Mucosa of rectum (tissue), 2 donors: ENCODE data around the gene NDUFA13.
A peak's percentile ranks its signal among the peaks of the same experiment; 100 is the strongest.

Source experiments
- H3K27ac ChIP-seq, 2 donors: one replicate each; pipeline ENCODE4 v1.7.0; 2013; ENCODE audit warnings: inconsistent platforms in 2 of 2, low read depth in 2 of 2, low read length in 2 of 2
- H3K27me3 ChIP-seq, 2 donors: one replicate each; pipeline ENCODE4 v1.7.0; 2013; ENCODE audit warnings: low read length in 2 of 2; ENCODE audit not compliant: control insufficient read depth in 2 of 2, insufficient read depth in 2 of 2
- H3K36me3 ChIP-seq, 2 donors: one replicate each; pipeline ENCODE4 v1.7.0; 2013; ENCODE audit warnings: low read length in 2 of 2; ENCODE audit not compliant: control insufficient read depth in 2 of 2, insufficient read depth in 2 of 2
- H3K4me1 ChIP-seq, 2 donors: one replicate each; pipeline ENCODE4 v1.7.0; 2013; ENCODE audit warnings: low read length in 2 of 2, mild to moderate bottlenecking in 1 of 2; ENCODE audit not compliant: control insufficient read depth in 2 of 2, insufficient read depth in 2 of 2
- H3K4me3 ChIP-seq, 2 donors: one replicate each; pipeline ENCODE4 v1.7.0; 2013; ENCODE audit warnings: low read length in 2 of 2
- H3K9ac ChIP-seq, 2 donors: one replicate each; pipeline ENCODE4 v1.7.0; 2013; ENCODE audit warnings: low read length in 2 of 2, low read depth in 1 of 2, mild to moderate bottlenecking in 1 of 2
- H3K9me3 ChIP-seq, 2 donors: one replicate each; pipeline ENCODE4 v1.7.0; 2013; ENCODE audit warnings: low read length in 2 of 2; ENCODE audit not compliant: control insufficient read depth in 2 of 2
- donor health status: healthy.
- donor health status: Normal muscosa, but diverticular disease.

Gene NDUFA13

GRCh38 chr19:19540064-19540714 is 24.2 kb downstream of the NDUFA13 start:
- peak overlapping the region; percentile 16 to 44 for H3K4me3 ChIP-seq
- peaks cover 13 to 18% of the 10 kb centered on the region in 2 donors for H3K27me3 ChIP-seq

GRCh38 chr19:19540715-19541515 is 24.9 kb downstream of the NDUFA13 start:
- Histone ChIP-seq H3K27me3 (peaks cover 13 to 18% of the 10 kb centered on the region in 2 donors), H3K36me3 (no peaks in the 10 kb centered on the region), H3K27ac (no peak overlapping the region), H3K9me3 (no peaks in the 10 kb centered on the region), H3K4me1 (peaks cover 9 to 12% of the 10 kb centered on the region in 2 donors), H3K9ac (no peak overlapping the region), H3K4me3 (peak overlapping the region; percentile 16 to 44)

More at GRCh38 chr19:19540064-19540714, 24.2 kb downstream of the NDUFA13 start:
- no peaks in the 10 kb centered on the region for H3K9me3 ChIP-seq
- H3K27ac ChIP-seq = no peak overlapping the region
- H3K9ac ChIP-seq = no peak overlapping the region
- peaks cover 9 to 12% of the 10 kb centered on the region in 2 donors for H3K4me1 ChIP-seq
- no peaks in the 10 kb centered on the region for H3K36me3 ChIP-seq

- Histone ChIP-seq H3K9ac (no peak overlapping the region), H3K36me3 (no peaks in the 10 kb centered on the region), H3K27ac (no peak overlapping the region), H3K4me1 (peaks cover 9 to 12% of the 10 kb centered on the region in 2 donors), H3K27me3 (peaks cover 13 to 18% of the 10 kb centered on the region in 2 donors), H3K4me3 (no peak overlapping the region), H3K9me3 (no peaks in the 10 kb centered on the region)
Measured at GRCh38 chr19:19541616-19542015, 25.6 kb downstream of the NDUFA13 start.

- Histone ChIP-seq H3K36me3 (no peaks in the 10 kb centered on the region), H3K27me3 (peaks cover 13 to 22% of the 10 kb centered on the region in 2 donors), H3K9me3 (no peaks in the 10 kb centered on the region), H3K27ac (no peak overlapping the region), H3K9ac (no peak overlapping the region), H3K4me1 (peaks cover 9 to 12% of the 10 kb centered on the region in 2 donors), H3K4me3 (no peak overlapping the region)
Measured at GRCh38 chr19:19542507-19542906, 26.5 kb downstream of the NDUFA13 start.

- H3K9me3 ChIP-seq = no peaks in the 10 kb centered on the region
- H3K9ac ChIP-seq = no peak overlapping the region
- H3K4me3 ChIP-seq = no peak overlapping the region
- H3K27ac ChIP-seq = no peak overlapping the region
- no peaks in the 10 kb centered on the region for H3K36me3 ChIP-seq
- peaks cover 5 to 8% of the 10 kb centered on the region in 2 donors for H3K4me1 ChIP-seq
- H3K27me3 ChIP-seq = peaks cover 13 to 19% of the 10 kb centered on the region in 2 donors
Measured at GRCh38 chr19:19543101-19543500, 27.1 kb downstream of the NDUFA13 start.

GRCh38 chr19:19543640-19544039 is 27.6 kb downstream of the NDUFA13 start:
- Histone ChIP-seq H3K36me3 (no peaks in the 10 kb centered on the region), H3K4me3 (no peak overlapping the region), H3K9me3 (no peaks in the 10 kb centered on the region), H3K27me3 (peaks cover 10 to 14% of the 10 kb centered on the region in 2 donors), H3K4me1 (peaks cover under 1 to 7% of the 10 kb centered on the region in 2 donors), H3K27ac (no peak overlapping the region), H3K9ac (no peak overlapping the region)

GRCh38 chr19:19544257-19544953 is 28.4 kb downstream of the NDUFA13 start:
- no peak overlapping the region for H3K9ac ChIP-seq
- no peak overlapping the region for H3K27ac ChIP-seq
- no peaks in the 10 kb centered on the region for H3K9me3 ChIP-seq
- H3K27me3 ChIP-seq = peaks cover 8 to 9% of the 10 kb centered on the region in 2 donors
- H3K36me3 ChIP-seq = no peaks in the 10 kb centered on the region
- H3K4me1 ChIP-seq = peaks cover 0 to 7% of the 10 kb centered on the region in 2 donors
- no peak overlapping the region for H3K4me3 ChIP-seq

- H3K4me1 ChIP-seq = peaks cover 0 to 7% of the 10 kb centered on the region in 2 donors
- no peaks in the 10 kb centered on the region for H3K9me3 ChIP-seq
- no peak overlapping the region for H3K4me3 ChIP-seq
- H3K9ac ChIP-seq = no peak overlapping the region
- no peaks in the 10 kb centered on the region for H3K36me3 ChIP-seq
- no peak overlapping the region for H3K27ac ChIP-seq
- H3K27me3 ChIP-seq = peaks cover 8 to 9% of the 10 kb centered on the region in 2 donors
Measured at GRCh38 chr19:19544954-19545591, 29.0 kb downstream of the NDUFA13 start.

- Histone ChIP-seq H3K27me3 (peaks cover 7 to 8% of the 10 kb centered on the region in 2 donors), H3K4me3 (no peak overlapping the region), H3K9me3 (no peaks in the 10 kb centered on the region), H3K4me1 (peaks cover 0 to 5% of the 10 kb centered on the region in 2 donors), H3K27ac (no peak overlapping the region), H3K9ac (no peak overlapping the region), H3K36me3 (no peaks in the 10 kb centered on the region)
Measured at GRCh38 chr19:19545707-19546106, 29.7 kb downstream of the NDUFA13 start.
